B cell (primary cell): Measurements from ENCODE around the gene ZP1.

ENCODE experiments used
- EZH2 ChIP-seq: IDR thresholded peaks from 2 replicates; pipeline ENCODE4 v1.6.1; 2012; ENCODE audit warnings: borderline replicate concordance, low read depth, mild to moderate bottlenecking, moderate library complexity, low read length; ENCODE audit not compliant: insufficient read depth, poor library complexity, severe bottlenecking
- TF ChIP-seq, protein P1 (sequence below): fragments of 200-600 bp; IDR thresholded peaks from one replicate; pipeline ENCODE4 v1.8.0; 2022; ENCODE audit warnings: antibody characterized with exemption, mild to moderate bottlenecking

DNA sequence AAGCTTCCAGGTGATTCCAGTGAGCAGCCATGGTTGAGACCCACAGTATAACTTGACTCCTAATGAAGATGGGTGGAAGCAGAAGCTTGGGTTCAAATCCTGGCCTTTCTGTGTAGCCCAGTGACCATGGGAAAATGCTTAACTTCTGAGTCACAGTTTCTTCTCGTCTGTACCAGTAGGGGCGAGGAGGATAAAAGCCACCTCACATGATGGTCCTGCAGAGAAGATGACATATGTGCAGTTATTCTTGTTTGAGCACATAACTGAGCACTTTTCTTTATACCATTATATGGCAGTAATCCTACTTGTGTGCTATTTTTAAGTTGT, 51.6 kb downstream of the ZP1 start:
- no peak for TF ChIP-seq EZH2
- TF ChIP-seq, protein P1, sequence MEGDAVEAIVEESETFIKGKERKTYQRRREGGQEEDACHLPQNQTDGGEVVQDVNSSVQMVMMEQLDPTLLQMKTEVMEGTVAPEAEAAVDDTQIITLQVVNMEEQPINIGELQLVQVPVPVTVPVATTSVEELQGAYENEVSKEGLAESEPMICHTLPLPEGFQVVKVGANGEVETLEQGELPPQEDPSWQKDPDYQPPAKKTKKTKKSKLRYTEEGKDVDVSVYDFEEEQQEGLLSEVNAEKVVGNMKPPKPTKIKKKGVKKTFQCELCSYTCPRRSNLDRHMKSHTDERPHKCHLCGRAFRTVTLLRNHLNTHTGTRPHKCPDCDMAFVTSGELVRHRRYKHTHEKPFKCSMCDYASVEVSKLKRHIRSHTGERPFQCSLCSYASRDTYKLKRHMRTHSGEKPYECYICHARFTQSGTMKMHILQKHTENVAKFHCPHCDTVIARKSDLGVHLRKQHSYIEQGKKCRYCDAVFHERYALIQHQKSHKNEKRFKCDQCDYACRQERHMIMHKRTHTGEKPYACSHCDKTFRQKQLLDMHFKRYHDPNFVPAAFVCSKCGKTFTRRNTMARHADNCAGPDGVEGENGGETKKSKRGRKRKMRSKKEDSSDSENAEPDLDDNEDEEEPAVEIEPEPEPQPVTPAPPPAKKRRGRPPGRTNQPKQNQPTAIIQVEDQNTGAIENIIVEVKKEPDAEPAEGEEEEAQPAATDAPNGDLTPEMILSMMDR = no peak
